K562 (cell line): ENCODE results near the gene DNAJB2. TPM values are rescaled to one million over a fixed set of nuclear protein-coding genes. Genes with fewer than 3 reads are reported as not detected.

ENCODE experiments used
- ATAC-seq: fragments of 200-7000 bp; cut with Tn5 transposase; 3 replicates; pipeline ENCODE4 v1.9.1; 2020; ENCODE audit warnings: moderate library complexity
- BruUV-seq: library from RNA; stranded (reverse); fragments of 400-500 nt; replicated peaks from 2 replicates; lab custom pipeline; 2021; lab: Mats Ljungman, UMichigan
- CTCF ChIA-PET: fragments of 300-600 bp; formaldehyde crosslinking; extraction: SDS; loops from one replicate; lab custom pipeline; 2021; ENCODE audit warnings: low intra/inter-chr PET ratio; lab: Yijun Ruan, JAX
- POLR2A ChIA-PET: fragments of 300-600, 350-650 bp; sonication (Branson Sonifier 250); formaldehyde crosslinking; extraction: SDS; loops from one replicate; lab custom pipeline; 2021; ENCODE audit warnings: antibody characterized with exemption, inconsistent platforms; lab: Yijun Ruan, JAX
- DNase-seq, 4 experiments: peaks; one replicate each; pipeline versions ENCODE4 v3.0.0 to v3.0.0-alpha.2; 2011 to 2018; ENCODE audit warnings: low spot score in 3 of 4, mixed read lengths in 3 of 4; ENCODE audit errors: extremely low read depth in 1 of 4
- FAIRE-seq: peaks from 2 replicates; lab custom pipeline; 2011; peaks lifted over from hg19 to GRCh38; lab: Jason Lieb, UNC
- H2AFZ ChIP-seq: 2 replicates; pipeline ENCODE4 v1.6.0; 2011; ENCODE audit warnings: low read depth, low read length, control low read depth, inconsistent platforms
- H3K27ac ChIP-seq: fragments of 200-600 bp; 3 replicates; pipeline ENCODE4 v1.8.0; 2011; ENCODE audit warnings: low read depth, mild to moderate bottlenecking, control low read depth, inconsistent platforms, low read length, moderate library complexity, mixed read lengths; ENCODE audit errors: extremely low read depth
- H3K27me3 ChIP-seq, 2 experiments: fragments of 300-600 bp in 1 of 2; 2 replicates in 1 of 2; 3 replicates in 1 of 2; pipeline versions ENCODE4 v1.6.0 to v1.8.0; 2011; ENCODE audit warnings: inconsistent platforms in 2 of 2, low read length in 2 of 2, mild to moderate bottlenecking in 1 of 2, mixed read lengths in 1 of 2, moderate library complexity in 1 of 2; ENCODE audit not compliant: control insufficient read depth in 2 of 2, insufficient read depth in 2 of 2
- H3K36me3 ChIP-seq: fragments of 300-600 bp; 3 replicates; pipeline ENCODE4 v1.8.0; 2011; ENCODE audit warnings: mild to moderate bottlenecking, low read length, inconsistent platforms; ENCODE audit not compliant: control insufficient read depth, insufficient read depth
- H3K4me1 ChIP-seq, 2 experiments: fragments of 200-600 bp in 1 of 2; replicated peaks in 1 of 2; 2 replicates in 1 of 2; 3 replicates in 1 of 2; pipeline versions ENCODE4 v1.5.1 to v1.8.0; 2011; ENCODE audit warnings: inconsistent platforms in 2 of 2, low read length in 2 of 2, mild to moderate bottlenecking in 1 of 2, mixed read lengths in 1 of 2, moderate library complexity in 1 of 2; ENCODE audit not compliant: control insufficient read depth in 2 of 2, insufficient read depth in 2 of 2
- H3K4me2 ChIP-seq: 2 replicates; pipeline ENCODE4 v1.6.1; 2011; ENCODE audit warnings: low read length, control low read depth, inconsistent platforms, mixed read lengths; ENCODE audit not compliant: insufficient read depth
- H3K4me3 ChIP-seq: fragments of 200-600 bp; sonication (generic), shearing (Covaris generic); 2 replicates; pipeline ENCODE4 v1.5.1; 2016; ENCODE audit warnings: control low read depth, inconsistent platforms
- H3K79me2 ChIP-seq: fragments of 200-600 bp; 3 replicates; pipeline ENCODE4 v1.8.0; 2011; ENCODE audit warnings: low read length, inconsistent platforms; ENCODE audit not compliant: control insufficient read depth, insufficient read depth
- H3K9ac ChIP-seq, 2 experiments: 2 replicates each; pipeline versions ENCODE4 v1.6.0 to v1.6.1; 2011; ENCODE audit warnings: low read depth in 2 of 2, low read length in 2 of 2, control low read depth in 1 of 2, inconsistent platforms in 1 of 2, mild to moderate bottlenecking in 1 of 2, mixed read lengths in 1 of 2; ENCODE audit not compliant: insufficient read depth in 1 of 2
- H3K9me1 ChIP-seq: one replicate; pipeline ENCODE4 v1.6.0; 2011; ENCODE audit warnings: inconsistent platforms, mild to moderate bottlenecking, low read length, moderate library complexity; ENCODE audit not compliant: control insufficient read depth, insufficient read depth
- H3K9me3 ChIP-seq: replicated peaks from 2 replicates; pipeline ENCODE4 v1.5.1; 2011; ENCODE audit warnings: low read depth, low read length, inconsistent platforms; ENCODE audit not compliant: control insufficient read depth, insufficient read depth
- H4K20me1 ChIP-seq: replicated peaks from 2 replicates; pipeline ENCODE4 v1.6.1; 2011; ENCODE audit warnings: low read length, inconsistent platforms, mixed read lengths; ENCODE audit not compliant: control insufficient read depth, insufficient read depth
- EP400 ChIP-seq: fragments of 450-650 bp; IDR thresholded peaks from 2 replicates; pipeline ENCODE4 v1.6.1; 2017; ENCODE audit warnings: antibody characterized with exemption, mild to moderate bottlenecking, moderate library complexity
- ETV6 ChIP-seq, 3 experiments: fragments of 150-350 bp in 1 of 3; sonication (generic) in 1 of 3; formaldehyde crosslinking in 1 of 3; IDR thresholded peaks; 2 replicates each; pipeline versions ENCODE4 v1.6.1 to v1.8.0; 2014 to 2022; ENCODE audit warnings: borderline replicate concordance in 2 of 3, low read depth in 2 of 3, antibody characterized with exemption in 1 of 3, low read length in 1 of 3, mild to moderate bottlenecking in 1 of 3, missing genetic modification reagents in 1 of 3
- FUS ChIP-seq: fragments of 200-400 bp; formaldehyde crosslinking; optimal IDR thresholded peaks from 2 replicates; pipeline ENCODE3; 2017; ENCODE audit warnings: low read depth, low read length
- MCM2 ChIP-seq: fragments of 450-650 bp; IDR thresholded peaks from 2 replicates; pipeline ENCODE4 v1.6.1; 2017; ENCODE audit warnings: low read depth, mild to moderate bottlenecking
- PCBP2 ChIP-seq: fragments of 200-400 bp; formaldehyde crosslinking; IDR thresholded peaks from 2 replicates; pipeline ENCODE4 v1.6.1; 2018; ENCODE audit warnings: low read length, low read depth, mild to moderate bottlenecking, moderate library complexity; ENCODE audit not compliant: poor library complexity, severe bottlenecking
- PML ChIP-seq: IDR thresholded peaks from 2 replicates; pipeline ENCODE4 v1.6.1; 2012; ENCODE audit warnings: low read length, inconsistent platforms
- POU5F1 ChIP-seq: fragments of 150-350 bp; IDR thresholded peaks from 2 replicates; pipeline ENCODE4 v1.6.1; 2014; ENCODE audit warnings: borderline replicate concordance, low read length, low read depth, mild to moderate bottlenecking; ENCODE audit not compliant: partially characterized antibody
- ZNF707 ChIP-seq: fragments of 250-450 bp; sonication (Bioruptor Pico); conservative IDR thresholded peaks from 2 replicates; pipeline ENCODE4 v1.8.0; 2022; ENCODE audit warnings: inconsistent platforms, mild to moderate bottlenecking, moderate library complexity
- WGBS: fragments of 100-300 bp; shearing (Covaris generic); methylation state at CpG from one replicate; pipeline ENCODE4 v1.1.6; 2016; ENCODE audit warnings: low coverage, mixed read lengths; ENCODE audit not compliant: insufficient coverage; ENCODE audit errors: missing lambda C conversion rate; 5-methylcytosine and 5-hydroxymethylcytosine counted together
- in situ Hi-C: fragments of 300-500 bp; cut with MboI; formaldehyde crosslinking; loops from 4 replicates; pipeline ENCODE4 v1.15.0; 2018; ENCODE audit warnings: inconsistent platforms, mixed read lengths
- intact Hi-C: fragments of 100-400 bp; cut with micrococcal nuclease; formaldehyde crosslinking; loops from 2 replicates; pipeline ENCODE4 v1.14.2; 2022
- polyA plus RNA-seq, 8 experiments: library from polyadenylated mRNA; depleted of rRNA in 4 of 8; stranded (reverse) in 5 of 8; unstranded in 3 of 8; fragments of >200 nt; fragmentation: Nextera tagmentation in 2 of 8; fragmentation: Illumina TruSeq in 1 of 8; extraction: Ambion mirVana in 2 of 8; extraction: Trizol in 1 of 8; gene quantifications; 2 replicates each; pipeline versions ENCODE4 v1.2.1 to v1.2.3, GENCODE V29; 2011 to 2014; ENCODE audit warnings: inconsistent platforms in 1 of 8, missing spikeins in 1 of 8
- total RNA-seq, 7 experiments: library from RNA; depleted of rRNA in 6 of 7; stranded (reverse); fragments of >200 nt in 6 of 7; fragmentation: Illumina TruSeq in 2 of 7; extraction: Trizol in 2 of 7; gene quantifications; 2 replicates each; pipeline versions ENCODE4 v1.2.1 to v1.2.3, GENCODE V29; 2011 to 2021; ENCODE audit warnings: low replicate concordance in 1 of 7
- TF ChIP-seq, protein P1 (sequence below): fragments of 450-650 bp; formaldehyde crosslinking; IDR thresholded peaks from 2 replicates; pipeline ENCODE4 v1.4.0; 2020; ENCODE audit warnings: mild to moderate bottlenecking, moderate library complexity
- TF ChIP-seq, protein P2 (sequence below): sonication (generic); formaldehyde crosslinking; IDR thresholded peaks from 2 replicates; pipeline ENCODE4 v1.8.0; 2022; ENCODE audit warnings: missing genetic modification reagents, mild to moderate bottlenecking, borderline replicate concordance

Gene DNAJB2
- total and polyA plus RNA-seq, 9 of the 15 experiments (the other 6 are each of a cell fraction or from before 2014, with no cell fraction given) = 0.08 to 3.0 (median 2.2) TPM; not detected in 1

DNA sequence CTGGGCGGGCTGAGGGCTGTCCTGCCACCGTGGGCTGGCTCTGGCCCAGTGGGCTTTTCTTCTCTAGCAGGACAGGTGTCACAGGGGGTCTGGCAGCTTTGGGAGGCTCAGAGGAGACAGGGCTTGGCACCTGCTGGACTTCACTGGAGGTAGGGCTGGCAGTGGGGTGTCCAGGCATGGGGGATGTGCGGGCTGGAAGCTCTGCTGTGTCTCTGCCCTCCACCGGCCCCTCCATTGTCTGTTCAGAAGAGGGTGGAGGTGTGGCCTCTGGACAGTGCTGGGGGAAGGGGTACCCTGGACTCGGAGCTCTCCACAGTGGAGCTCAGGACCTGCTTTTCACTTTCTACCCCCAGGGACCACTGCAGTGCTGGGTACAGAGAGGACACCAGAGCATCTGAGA is 20.9 kb downstream of the DNAJB2 start:
- FAIRE-seq (no peak), DNase-seq (no peak), ATAC-seq (no peak)
- Histone ChIP-seq H4K20me1 (no peaks in the 10 kb centered on the region), H3K27me3 (peaks cover 8 to 42% of the 10 kb centered on the region in 2 experiments), H3K4me3 (no peak overlapping the region), H3K79me2 (no peaks in the 10 kb centered on the region), H3K36me3 (no peaks in the 10 kb centered on the region), H3K4me2 (no peak overlapping the region), H3K9ac (peak overlapping the region in 1 of 2 experiments; percentile 35; a peak in 1 of 4 replicates), H3K27ac (no peak overlapping the region), H2AFZ (no peak overlapping the region), H3K9me1 (no peaks in the 10 kb centered on the region), H3K9me3 (no peaks in the 10 kb centered on the region), H3K4me1 (peaks cover 17 to 29% of the 10 kb centered on the region in 2 experiments; a peak in 4 of 5 replicates)
- in situ Hi-C loops (no loop called here), intact Hi-C loops (no loop called here)
- POLR2A ChIA-PET = interaction anchor here (0.6 to 1.5 kb wide), 3 partner anchors 9 to 17 kb away, joined by 3 to 5 read pairs (median 5); partner anchors contain the start of gene PTPRN
- CTCF ChIA-PET = no interaction called here
- BruUV-seq = no TSS peak
- no peak for TF ChIP-seq EP400
- TF ChIP-seq, protein P1, sequence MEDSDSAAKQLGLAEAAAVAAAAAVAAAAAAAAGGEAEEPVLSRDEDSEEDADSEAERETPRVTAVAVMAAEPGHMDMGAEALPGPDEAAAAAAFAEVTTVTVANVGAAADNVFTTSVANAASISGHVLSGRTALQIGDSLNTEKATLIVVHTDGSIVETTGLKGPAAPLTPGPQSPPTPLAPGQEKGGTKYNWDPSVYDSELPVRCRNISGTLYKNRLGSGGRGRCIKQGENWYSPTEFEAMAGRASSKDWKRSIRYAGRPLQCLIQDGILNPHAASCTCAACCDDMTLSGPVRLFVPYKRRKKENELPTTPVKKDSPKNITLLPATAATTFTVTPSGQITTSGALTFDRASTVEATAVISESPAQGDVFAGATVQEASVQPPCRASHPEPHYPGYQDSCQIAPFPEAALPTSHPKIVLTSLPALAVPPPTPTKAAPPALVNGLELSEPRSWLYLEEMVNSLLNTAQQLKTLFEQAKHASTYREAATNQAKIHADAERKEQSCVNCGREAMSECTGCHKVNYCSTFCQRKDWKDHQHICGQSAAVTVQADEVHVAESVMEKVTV = no peak
- no peak for TF ChIP-seq POU5F1
- TF ChIP-seq FUS = no peak
- TF ChIP-seq PCBP2 = no peak
- no peak for TF ChIP-seq ETV6 (IDR thresholded peaks at IDR 0.05; ENCODE audit: borderline replicate concordance in 1 of 2, low read depth in 2 of 2, low read length in 1 of 2)
- no peak for TF ChIP-seq ETV6 (CRISPR knock-in tag; IDR thresholded peaks at IDR 0.05; ENCODE audit: borderline replicate concordance)
- TF ChIP-seq, protein P2, sequence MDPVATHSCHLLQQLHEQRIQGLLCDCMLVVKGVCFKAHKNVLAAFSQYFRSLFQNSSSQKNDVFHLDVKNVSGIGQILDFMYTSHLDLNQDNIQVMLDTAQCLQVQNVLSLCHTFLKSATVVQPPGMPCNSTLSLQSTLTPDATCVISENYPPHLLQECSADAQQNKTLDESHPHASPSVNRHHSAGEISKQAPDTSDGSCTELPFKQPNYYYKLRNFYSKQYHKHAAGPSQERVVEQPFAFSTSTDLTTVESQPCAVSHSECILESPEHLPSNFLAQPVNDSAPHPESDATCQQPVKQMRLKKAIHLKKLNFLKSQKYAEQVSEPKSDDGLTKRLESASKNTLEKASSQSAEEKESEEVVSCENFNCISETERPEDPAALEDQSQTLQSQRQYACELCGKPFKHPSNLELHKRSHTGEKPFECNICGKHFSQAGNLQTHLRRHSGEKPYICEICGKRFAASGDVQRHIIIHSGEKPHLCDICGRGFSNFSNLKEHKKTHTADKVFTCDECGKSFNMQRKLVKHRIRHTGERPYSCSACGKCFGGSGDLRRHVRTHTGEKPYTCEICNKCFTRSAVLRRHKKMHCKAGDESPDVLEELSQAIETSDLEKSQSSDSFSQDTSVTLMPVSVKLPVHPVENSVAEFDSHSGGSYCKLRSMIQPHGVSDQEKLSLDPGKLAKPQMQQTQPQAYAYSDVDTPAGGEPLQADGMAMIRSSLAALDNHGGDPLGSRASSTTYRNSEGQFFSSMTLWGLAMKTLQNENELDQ (CRISPR knock-in tag) = no peak
- no peak for TF ChIP-seq MCM2
- TF ChIP-seq PML = no peak
- TF ChIP-seq ZNF707 (CRISPR knock-in tag) = no peak
- 5% methylated on average over 4 of the region's 5 CpGs for WGBS
